ENCODE results near the gene PLXNA1.

DNA sequence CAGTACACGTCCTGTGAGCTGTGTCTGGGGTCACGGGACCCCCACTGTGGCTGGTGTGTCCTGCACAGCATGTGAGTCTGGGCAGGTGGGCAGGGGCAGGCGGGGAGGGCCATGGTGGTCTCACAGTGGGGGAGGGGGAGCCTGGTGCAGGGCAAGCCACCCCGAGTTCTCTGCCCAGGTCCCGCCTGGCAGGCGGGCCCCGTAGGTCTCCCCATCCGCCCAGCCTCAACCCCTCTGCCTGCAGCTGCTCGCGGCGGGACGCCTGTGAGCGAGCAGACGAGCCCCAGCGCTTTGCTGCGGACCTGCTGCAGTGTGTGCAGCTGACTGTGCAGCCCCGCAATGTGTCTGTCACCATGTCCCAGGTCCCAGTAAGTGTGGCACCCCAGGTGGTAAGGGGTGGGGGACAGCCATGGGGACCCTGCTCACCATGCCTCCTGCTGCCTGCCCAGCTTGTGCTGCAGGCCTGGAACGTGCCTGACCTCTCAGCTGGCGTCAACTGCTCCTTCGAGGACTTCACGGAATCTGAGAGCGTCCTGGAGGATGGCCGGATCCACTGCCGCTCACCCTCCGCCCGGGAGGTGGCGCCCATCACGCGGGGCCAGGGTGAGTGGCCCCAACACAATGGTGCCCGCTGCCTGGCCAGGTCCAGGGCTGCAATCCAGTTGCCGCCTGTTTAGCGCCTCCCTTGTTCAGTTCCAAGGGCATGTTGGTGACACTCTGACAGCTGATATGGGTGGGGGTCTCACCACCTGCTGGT is 21.9 kb downstream of the PLXNA1 start:
- TF ChIP-seq CTCF (IDR thresholded peaks at IDR 0.05) (no peak), POLR2AphosphoS5 (IDR thresholded peaks at IDR 0.05) (no peak), POLR2A (IDR thresholded peaks at IDR 0.05) (no peak)

All from transverse colon (tissue), 4 donors.